ENCODE measurements around the gene TMEM161B. TPM values are rescaled to one million over a fixed set of nuclear protein-coding genes. Genes with fewer than 3 reads are reported as not detected.
"Not testable (repeated sequence)": the region's sequence is repeated elsewhere in the genome, so short reads cannot be mapped to it uniquely, and the experiment has no call there.

TMEM161B gene
- total RNA-seq, 1 donor from 2014 or later, result 11.1 TPM

DNA sequence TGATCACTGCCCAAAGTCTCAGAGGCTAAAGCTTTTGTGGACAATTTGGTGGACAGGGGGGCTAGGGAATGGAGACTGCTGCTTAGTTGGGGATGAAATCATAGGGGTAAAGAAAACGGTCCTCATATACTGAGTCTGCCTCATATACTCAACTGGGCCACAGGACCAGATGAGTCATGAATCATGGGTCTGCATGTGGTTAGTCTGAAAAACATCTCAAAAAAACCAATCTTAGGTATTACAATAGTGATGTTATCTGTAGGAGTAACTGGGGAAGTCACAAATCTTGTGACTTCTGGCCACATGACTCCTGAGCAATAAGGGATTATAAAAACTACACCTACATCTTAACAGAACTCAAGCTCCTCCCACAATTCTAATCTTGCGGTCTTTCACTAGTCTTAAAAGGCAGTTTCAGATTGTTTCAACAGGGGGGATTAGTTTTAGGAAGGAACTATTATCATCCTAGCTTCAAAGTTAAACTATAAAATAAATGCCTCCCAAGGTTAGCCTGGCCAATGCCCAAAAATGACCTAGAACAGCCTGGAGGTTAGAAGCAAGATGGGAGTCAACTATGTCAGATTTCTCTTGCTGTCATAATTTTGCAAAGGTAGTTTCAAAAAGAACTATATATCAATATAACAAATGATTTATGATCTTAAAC, 17.5 kb downstream of the TMEM161B start:
- DNase-seq, result no peak
- intact Hi-C loops (cut with micrococcal nuclease), result no loop called here
- ATAC-seq, result no peak

DNA sequence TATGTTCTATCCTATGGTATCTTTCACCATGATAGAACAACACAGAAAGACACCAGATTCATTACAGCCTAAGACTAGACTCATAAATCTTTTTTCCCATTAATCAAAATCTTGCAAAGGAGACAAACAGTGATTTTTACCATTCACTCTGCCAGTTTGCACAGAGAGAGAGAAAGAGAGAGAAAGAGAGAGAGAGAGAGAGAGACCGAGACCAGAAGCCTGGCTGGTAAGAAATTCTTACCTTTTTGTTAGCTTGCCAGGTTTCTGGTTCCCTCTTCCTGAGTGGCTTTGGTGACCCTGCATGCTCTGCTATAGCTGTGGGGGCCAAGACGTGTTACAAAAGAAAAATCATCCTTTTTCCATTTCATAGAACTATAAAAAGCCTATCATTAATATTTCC, 18.6 kb downstream of the TMEM161B start:
- intact Hi-C loops (cut with micrococcal nuclease), result no loop called here
- ATAC-seq, result no peak

GRCh38 chr5:88248743-88249540, 19.7 kb downstream of the TMEM161B start:
- no peak for DNase-seq
- intact Hi-C loops (cut with micrococcal nuclease), result no loop called here
- no peak for ATAC-seq

More for the DNA sequence above, 18.6 kb downstream of the TMEM161B start:
- no peak for DNase-seq

DNA sequence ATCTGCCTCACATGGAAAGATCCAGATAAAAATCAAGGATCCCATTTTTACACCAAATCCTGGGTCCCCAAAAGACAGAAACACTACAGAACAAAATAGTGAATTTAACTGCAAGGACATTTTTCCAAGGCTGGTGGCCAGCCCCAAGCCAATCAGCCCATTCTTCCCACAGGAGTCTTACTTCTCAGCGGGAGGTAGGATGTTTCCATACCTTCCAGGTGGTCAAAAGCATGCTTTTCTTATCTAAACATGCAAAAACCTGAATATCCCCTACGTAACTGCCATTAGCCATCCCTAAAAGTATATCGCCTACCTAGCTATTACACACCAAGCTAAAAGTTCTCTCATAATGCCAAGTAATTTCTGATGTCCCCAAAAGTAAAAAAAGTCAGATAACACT, 20.6 kb downstream of the TMEM161B start:
- no peak for ATAC-seq
- intact Hi-C loops (cut with micrococcal nuclease), result no loop called here
- no peak for DNase-seq

GRCh38 chr5:88245893-88246244, 22.8 kb downstream of the TMEM161B start:
- no peak for DNase-seq
- no peak for ATAC-seq
- intact Hi-C loops (cut with micrococcal nuclease), result no loop called here

DNA sequence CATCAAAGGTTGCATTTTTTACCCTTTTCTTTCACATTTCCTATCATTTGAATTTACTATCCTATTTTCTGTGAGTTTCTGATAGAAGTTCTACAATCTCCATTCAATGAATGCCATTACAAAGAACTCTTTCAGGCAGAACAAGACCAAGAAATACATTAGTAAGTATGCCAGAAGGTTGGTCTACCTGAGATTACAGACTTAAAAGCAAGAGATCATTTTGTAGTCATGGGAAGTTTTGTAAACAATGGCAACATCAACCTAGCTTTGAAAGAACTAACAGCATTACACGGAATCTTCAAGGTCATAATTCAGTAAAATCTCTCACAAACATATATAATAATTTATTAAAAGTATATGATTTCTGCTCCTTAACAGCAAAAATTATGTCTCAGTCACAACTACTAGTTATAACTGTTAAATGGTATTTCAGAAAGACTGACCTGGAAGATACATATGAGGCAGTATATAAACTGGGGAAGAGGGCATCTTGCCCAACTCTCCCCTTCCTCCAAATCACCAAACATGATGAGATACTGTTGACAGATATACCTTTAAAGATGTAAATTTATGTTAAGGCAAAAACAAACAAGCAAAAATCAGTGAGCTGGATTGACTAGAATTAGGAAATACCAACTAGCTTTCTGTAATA, 23.3 kb downstream of the TMEM161B start:
- DNase-seq, result no peak
- no peak for ATAC-seq
- intact Hi-C loops (cut with micrococcal nuclease), result no loop called here

DNA sequence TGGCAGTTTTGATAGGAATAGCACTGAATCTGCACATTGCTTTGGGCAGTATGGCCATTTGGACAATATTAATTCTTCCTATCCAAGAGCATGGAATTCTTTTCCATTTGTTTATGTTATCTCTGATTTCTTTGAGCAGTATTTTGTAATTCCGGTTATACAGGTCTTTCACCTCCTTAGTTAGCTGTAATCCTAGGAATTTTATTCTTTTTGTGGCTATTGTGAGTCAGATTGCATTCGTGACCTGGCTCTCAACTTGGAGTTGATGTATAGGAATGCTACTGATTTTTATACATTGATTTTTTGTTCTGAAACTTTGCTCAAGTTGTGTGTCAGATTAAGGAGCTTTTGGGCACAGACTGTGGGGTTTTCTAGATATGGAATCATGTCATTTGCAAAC, 24.0 kb downstream of the TMEM161B start:
- intact Hi-C loops (cut with micrococcal nuclease), result no loop called here
- DNase-seq (no peak), ATAC-seq (no peak)

DNA sequence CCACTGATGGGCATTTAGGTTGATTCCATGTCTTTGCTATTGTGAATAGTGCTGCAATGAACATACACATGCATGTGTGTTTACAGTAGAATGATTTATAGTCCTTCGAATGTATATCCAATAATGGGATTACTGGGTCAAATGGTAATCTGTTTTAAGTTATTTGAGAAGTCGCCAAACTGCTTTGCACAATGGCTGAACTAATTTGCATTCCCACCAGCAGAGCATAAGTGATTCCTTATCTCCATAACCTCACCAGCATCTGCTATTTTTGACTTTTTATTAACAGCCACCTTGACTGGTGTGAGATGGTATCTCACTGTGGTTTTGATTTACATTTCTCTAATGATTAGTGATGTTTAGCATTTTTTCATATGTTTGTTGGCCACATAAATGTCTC, 25.2 kb downstream of the TMEM161B start:
- DNase-seq; ATAC-seq; intact Hi-C loops (cut with micrococcal nuclease): not testable (repeated sequence)

- ATAC-seq (no peak), DNase-seq (no peak)
- intact Hi-C loops (cut with micrococcal nuclease), result no loop called here
Measured at GRCh38 chr5:88238732-88239131, 29.9 kb downstream of the TMEM161B start.

DNA sequence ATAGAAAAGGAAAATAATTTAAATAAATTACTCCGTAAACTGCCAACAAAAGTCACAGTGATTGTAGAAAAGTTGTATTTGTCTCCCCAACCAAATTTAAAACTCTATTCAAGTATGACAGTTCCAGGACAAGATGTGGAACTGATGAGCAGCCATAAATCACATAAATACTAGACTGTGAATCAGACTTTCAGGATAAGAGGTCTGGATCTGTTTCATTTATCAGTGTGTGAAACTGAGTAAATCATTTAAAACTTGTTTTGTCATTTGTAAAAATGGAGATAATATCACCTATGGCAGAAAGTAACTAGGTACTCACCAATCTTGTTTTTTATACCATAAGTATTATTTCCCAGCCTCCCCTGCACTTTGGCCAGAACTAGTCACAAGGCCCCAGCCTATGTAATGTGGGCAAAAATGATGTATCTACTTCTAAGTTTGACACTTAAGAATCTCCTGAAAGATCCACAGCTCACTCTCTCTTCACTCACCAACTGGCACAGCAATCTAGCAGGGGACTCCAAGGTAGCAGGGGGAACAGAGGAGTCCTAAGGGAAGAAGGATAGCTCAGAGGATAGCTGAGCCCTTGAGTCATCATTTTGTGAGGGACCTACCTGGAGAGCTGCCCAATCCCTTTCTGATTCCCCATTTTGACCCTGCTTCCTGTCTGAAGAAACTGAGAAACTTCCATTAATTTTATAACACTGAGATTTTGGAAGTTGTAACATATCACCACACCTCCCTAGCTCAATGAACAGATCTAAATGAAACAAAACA, 31.6 kb downstream of the TMEM161B start:
- DNase-seq (no peak), ATAC-seq (no peak)
- intact Hi-C loops (cut with micrococcal nuclease), result no loop called here

- intact Hi-C loops (cut with micrococcal nuclease), result no loop called here
- DNase-seq, result no peak
- no peak for ATAC-seq
Measured at GRCh38 chr5:88235828-88236227, 32.8 kb downstream of the TMEM161B start.

- no peak for ATAC-seq
- no peak for DNase-seq
- intact Hi-C loops (cut with micrococcal nuclease), result no loop called here
Measured at GRCh38 chr5:88235346-88235745, 33.3 kb downstream of the TMEM161B start.

DNA sequence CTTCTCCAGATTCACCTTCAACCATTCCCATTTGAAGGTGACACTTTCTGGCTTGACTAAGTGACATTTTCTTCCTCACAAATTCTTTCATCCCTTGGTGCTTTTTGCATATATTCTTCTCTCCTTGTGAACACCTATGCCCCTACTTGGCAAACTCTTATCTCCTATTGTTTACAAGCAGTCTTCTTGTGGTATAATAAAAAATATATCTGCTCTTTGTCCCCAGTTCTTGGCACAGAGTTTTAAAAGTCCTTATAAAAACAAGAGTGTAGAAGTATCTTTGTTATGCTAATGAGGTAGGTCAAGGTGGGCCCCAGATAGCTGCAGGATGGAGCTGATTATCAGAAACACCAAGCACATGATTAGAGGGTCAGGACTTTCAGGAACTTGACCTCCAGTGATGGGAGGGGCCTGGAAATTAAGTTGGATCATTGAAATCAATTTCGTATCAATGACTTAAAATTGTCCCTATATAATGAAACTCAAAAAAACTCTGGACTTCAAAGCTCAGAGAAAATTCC, 38.0 kb downstream of the TMEM161B start:
- DNase-seq, result no peak
- intact Hi-C loops (cut with micrococcal nuclease), result no loop called here
- no peak for ATAC-seq

- intact Hi-C loops (cut with micrococcal nuclease), result no loop called here
- ATAC-seq, result no peak
- DNase-seq, result no peak
Measured at GRCh38 chr5:88226881-88227450, 41.7 kb downstream of the TMEM161B start.

GRCh38 chr5:88214655-88215054, 54.0 kb downstream of the TMEM161B start:
- DNase-seq (no peak), ATAC-seq (no peak)
- intact Hi-C loops (cut with micrococcal nuclease), result no loop called here

DNA sequence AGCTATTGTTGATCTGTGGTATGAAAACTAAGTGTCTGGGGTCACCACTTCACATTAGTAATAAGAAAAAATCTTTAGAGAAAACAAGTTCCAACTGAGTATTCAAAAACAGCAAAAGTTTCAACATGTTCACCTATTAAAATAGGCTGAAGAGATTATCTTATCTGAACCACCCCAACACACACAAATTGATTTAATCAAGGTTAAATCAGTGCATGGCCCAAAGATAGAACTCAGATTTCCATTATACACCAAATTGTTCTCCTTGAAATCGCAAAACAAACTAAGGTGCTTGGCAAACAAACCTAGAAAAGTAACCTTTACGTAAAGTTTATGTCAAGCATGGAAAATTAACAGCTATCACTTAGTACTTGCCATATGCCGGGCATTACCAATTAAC, 61.1 kb downstream of the TMEM161B start:
- ATAC-seq (no peak), DNase-seq (no peak)
- intact Hi-C loops (cut with micrococcal nuclease), result no loop called here

DNA sequence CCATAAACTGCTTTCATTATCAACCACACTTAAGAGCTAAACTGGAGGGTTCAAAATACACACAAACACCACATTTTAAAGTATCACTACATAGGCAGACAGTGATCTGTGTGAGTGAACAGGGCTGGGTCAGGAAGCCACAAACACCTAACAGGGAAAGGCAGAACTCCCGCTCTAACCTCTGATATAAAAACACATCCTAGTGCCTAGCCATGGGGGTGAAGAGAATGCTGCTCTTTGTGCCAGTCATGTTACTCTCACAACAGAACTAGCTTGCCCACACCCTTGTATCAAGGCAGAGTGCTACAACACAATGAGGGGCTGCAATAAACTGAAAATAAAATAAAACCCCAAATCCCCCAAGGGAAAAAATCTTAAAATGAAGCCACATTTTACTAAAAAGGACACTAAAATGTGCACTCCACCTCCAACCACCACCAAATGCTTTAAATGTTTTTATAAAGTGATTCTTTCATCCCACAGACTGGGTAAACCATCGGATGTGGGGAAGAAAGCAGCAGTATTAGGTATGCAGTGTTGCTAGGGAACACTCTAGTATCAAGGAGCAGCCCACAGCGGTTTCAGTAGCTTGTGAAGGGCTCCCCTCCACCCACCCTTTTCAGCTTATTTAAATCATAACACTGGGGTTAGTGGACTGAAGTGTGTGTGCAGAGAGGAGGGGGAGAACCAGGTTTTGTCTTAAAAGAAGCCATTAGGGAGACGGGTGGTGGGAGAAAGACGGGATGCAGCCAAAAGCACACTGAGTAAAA, 64.5 kb downstream of the TMEM161B start:
- no peak for ATAC-seq
- DNase-seq, result no peak
- intact Hi-C loops (cut with micrococcal nuclease), result no loop called here

DNA sequence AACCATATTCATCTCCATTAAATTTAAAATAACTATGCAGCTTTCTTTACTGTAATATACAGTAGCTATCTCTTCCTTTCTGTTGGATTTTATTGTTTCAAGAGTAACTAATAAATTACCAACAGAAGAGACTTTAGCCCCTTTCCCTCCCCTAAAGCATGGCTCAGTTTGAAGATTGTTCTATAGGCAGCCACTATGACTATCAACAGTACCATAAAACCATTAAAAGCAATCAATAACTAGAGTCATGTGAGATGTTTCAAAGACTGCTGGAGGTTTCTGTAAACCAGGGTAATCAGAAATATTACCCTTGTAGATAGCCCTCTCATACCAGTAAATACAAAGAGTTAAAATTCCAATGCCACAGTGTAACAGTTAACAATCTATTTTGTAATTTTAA, 73.0 kb downstream of the TMEM161B start:
- intact Hi-C loops (cut with micrococcal nuclease), result no loop called here
- DNase-seq (no peak), ATAC-seq (no peak)

DNA sequence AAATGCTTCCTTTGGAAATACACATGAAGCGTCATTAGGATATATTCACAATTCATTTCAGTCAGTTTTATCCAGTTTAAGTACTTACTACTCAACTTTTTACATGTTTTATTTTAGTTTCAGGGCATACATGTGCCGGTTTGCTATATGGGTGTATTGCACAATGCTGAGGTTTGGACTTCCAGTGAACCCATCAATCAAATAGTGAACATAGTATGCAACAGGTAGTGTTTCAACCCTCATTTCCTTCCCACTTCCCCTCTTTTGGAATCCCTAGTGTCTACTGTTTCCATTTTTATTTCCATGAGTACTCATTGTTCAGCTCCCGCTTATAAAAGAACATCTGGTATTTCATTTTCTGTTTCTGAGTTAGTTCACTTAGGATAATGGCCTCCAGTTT, 74.7 kb downstream of the TMEM161B start:
- DNase-seq, result no peak
- ATAC-seq, result no peak
- intact Hi-C loops (cut with micrococcal nuclease), result no loop called here

All from left ventricle myocardium superior (tissue), 1 donor.